MM.1S (cell line): Measurements from ENCODE around the gene BAG3.

Experiments used
- DNase-seq: peaks from one replicate; pipeline ENCODE4 v3.0.0-alpha.2; 2015
- H2AFZ ChIP-seq: fragments of 300-600 bp; sonication (generic); 2 replicates; pipeline ENCODE4 v1.6.0; 2016; ENCODE audit warnings: antibody characterized with exemption, low read length
- H3F3A ChIP-seq: fragments of 300-600 bp; sonication (generic); 2 replicates; pipeline ENCODE4 v1.6.1; 2016; ENCODE audit warnings: mild to moderate bottlenecking, antibody characterized with exemption, low read length, moderate library complexity, mixed read lengths; ENCODE audit not compliant: insufficient read depth
- H3K27ac ChIP-seq: fragments of 300-600 bp; sonication (generic); 2 replicates; pipeline ENCODE4 v1.5.1; 2016; ENCODE audit warnings: mild to moderate bottlenecking, low read length
- H3K27me3 ChIP-seq: fragments of 300-600 bp; sonication (generic); replicated peaks from 2 replicates; pipeline ENCODE4 v1.6.0; 2016; ENCODE audit warnings: low read length; ENCODE audit not compliant: insufficient read depth
- H3K36me3 ChIP-seq: fragments of 300-600 bp; sonication (generic); replicated peaks from 2 replicates; pipeline ENCODE4 v1.6.1; 2016; ENCODE audit warnings: mild to moderate bottlenecking, low read length, mixed read lengths; ENCODE audit not compliant: insufficient read depth
- H3K4me1 ChIP-seq: fragments of 300-600 bp; sonication (generic); 2 replicates; pipeline ENCODE4 v1.6.1; 2016; ENCODE audit warnings: low read length, mixed read lengths
- H3K4me2 ChIP-seq: fragments of 300-600 bp; sonication (generic); 2 replicates; pipeline ENCODE4 v1.6.0; 2016; ENCODE audit warnings: low read depth, low read length
- H3K4me3 ChIP-seq: fragments of 300-600 bp; sonication (generic); 2 replicates; pipeline ENCODE4 v1.5.1; 2016; ENCODE audit warnings: low read length, mixed read lengths
- H3K79me2 ChIP-seq: fragments of 300-600 bp; sonication (generic); 2 replicates; pipeline ENCODE4 v1.6.1; 2016; ENCODE audit warnings: mixed run types, low read length, mixed read lengths
- H3K9ac ChIP-seq: fragments of 300-600 bp; sonication (generic); 2 replicates; pipeline ENCODE4 v1.6.1; 2016; ENCODE audit warnings: low read length, mixed read lengths
- H3K9me2 ChIP-seq: fragments of 300-600 bp; sonication (generic); replicated peaks from 2 replicates; pipeline ENCODE4 v1.6.1; 2016; ENCODE audit warnings: mild to moderate bottlenecking, low read length, mixed read lengths; ENCODE audit not compliant: insufficient read depth
- H3K9me3 ChIP-seq: fragments of 300-600 bp; sonication (generic); replicated peaks from 2 replicates; pipeline ENCODE4 v1.6.1; 2016; ENCODE audit warnings: mild to moderate bottlenecking, low read length, mixed read lengths; ENCODE audit not compliant: insufficient read depth
- H4K20me1 ChIP-seq: fragments of 300-600 bp; sonication (generic); 2 replicates; pipeline ENCODE4 v1.6.1; 2016; ENCODE audit warnings: mild to moderate bottlenecking, low read length, moderate library complexity, mixed read lengths; ENCODE audit not compliant: insufficient read depth
- EZH2 ChIP-seq: fragments of 300-600 bp; sonication (generic); optimal IDR thresholded peaks from 2 replicates; pipeline ENCODE3; 2017; ENCODE audit warnings: low read depth, mild to moderate bottlenecking, antibody characterized with exemption, low read length, mixed read lengths
- EZH2phosphoT487 ChIP-seq: fragments of 300-600 bp; sonication (generic); IDR thresholded peaks from 2 replicates; pipeline ENCODE4 v1.6.1; 2018; ENCODE audit warnings: antibody characterized with exemption, low read length
- TF ChIP-seq, protein P1 (sequence below): fragments of 300-600 bp; sonication (generic); IDR thresholded peaks from 2 replicates; pipeline ENCODE4 v1.5.1; 2016; ENCODE audit warnings: antibody characterized with exemption, low read length, mixed read lengths

Gene BAG3

DNA sequence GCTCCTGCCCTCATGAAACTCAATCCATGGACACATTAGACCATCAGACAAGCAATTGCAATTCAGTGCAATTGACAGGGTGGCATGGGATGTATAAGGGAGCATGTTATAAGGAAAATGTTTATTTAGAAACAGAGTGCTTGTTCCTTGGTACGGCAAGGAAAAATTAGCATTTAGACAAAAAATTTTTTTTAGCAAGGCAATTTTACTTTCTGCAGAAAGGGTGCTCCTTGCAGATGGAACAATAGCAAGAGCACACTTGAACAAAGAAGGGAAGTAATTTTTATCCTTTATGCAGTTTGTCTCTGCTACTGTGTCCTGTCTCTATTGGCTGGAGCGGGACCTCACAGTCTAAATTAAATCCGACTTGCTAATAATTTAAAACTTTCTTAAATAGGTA, 6.2 kb upstream of the BAG3 start:
- Histone ChIP-seq H3K4me1 (peaks cover 5% of the 10 kb centered on the region), H3K9me2 (no peaks in the 10 kb centered on the region), H3K79me2 (no peaks in the 10 kb centered on the region), H3K9me3 (no peaks in the 10 kb centered on the region), H3K27ac (no peak overlapping the region), H3K36me3 (no peaks in the 10 kb centered on the region), H3K9ac (no peak overlapping the region), H3K27me3 (no peaks in the 10 kb centered on the region), H2AFZ (no peak overlapping the region), H3K4me2 (no peak overlapping the region), H3K4me3 (no peak overlapping the region), H4K20me1 (no peaks in the 10 kb centered on the region), H3F3A (no peaks in the 10 kb centered on the region)
- TF ChIP-seq, protein P1, sequence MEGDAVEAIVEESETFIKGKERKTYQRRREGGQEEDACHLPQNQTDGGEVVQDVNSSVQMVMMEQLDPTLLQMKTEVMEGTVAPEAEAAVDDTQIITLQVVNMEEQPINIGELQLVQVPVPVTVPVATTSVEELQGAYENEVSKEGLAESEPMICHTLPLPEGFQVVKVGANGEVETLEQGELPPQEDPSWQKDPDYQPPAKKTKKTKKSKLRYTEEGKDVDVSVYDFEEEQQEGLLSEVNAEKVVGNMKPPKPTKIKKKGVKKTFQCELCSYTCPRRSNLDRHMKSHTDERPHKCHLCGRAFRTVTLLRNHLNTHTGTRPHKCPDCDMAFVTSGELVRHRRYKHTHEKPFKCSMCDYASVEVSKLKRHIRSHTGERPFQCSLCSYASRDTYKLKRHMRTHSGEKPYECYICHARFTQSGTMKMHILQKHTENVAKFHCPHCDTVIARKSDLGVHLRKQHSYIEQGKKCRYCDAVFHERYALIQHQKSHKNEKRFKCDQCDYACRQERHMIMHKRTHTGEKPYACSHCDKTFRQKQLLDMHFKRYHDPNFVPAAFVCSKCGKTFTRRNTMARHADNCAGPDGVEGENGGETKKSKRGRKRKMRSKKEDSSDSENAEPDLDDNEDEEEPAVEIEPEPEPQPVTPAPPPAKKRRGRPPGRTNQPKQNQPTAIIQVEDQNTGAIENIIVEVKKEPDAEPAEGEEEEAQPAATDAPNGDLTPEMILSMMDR: no peak
- TF ChIP-seq EZH2phosphoT487: no peak
- TF ChIP-seq EZH2: no peak
- no peak for DNase-seq

DNA sequence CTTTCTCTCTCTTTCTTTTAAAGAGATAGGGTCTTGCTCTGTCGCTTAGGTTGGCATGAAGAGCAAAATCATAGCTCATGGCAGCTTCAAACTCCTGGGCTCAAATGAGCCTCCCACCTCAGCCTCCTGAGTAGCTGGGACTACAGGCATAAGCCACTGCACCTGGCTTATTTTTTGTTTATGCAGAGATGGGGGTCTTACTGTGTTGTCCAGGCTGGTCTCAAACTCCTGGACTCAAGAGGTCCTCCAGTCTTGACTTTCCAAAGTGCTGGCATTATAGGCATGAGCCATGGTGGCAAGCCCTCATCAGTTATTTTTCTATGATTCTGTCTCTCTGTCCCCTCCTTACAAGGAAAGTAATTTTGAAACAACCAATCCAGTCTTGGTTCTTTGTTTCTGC, 1.1 kb upstream of the BAG3 start:
- peaks cover 36% of the 10 kb centered on the region for H3K79me2 ChIP-seq
- peaks cover 12% of the 10 kb centered on the region for H3F3A ChIP-seq
- H4K20me1 ChIP-seq: no peaks in the 10 kb centered on the region
- no peaks in the 10 kb centered on the region for H3K9me2 ChIP-seq
- H3K9me3 ChIP-seq: no peaks in the 10 kb centered on the region
- peak overlapping the region; percentile 74 for H3K4me3 ChIP-seq
- H3K4me2 ChIP-seq: peak overlapping the region; percentile 79
- peaks cover 12% of the 10 kb centered on the region for H3K4me1 ChIP-seq
- H3K27me3 ChIP-seq: no peaks in the 10 kb centered on the region
- H2AFZ ChIP-seq: peak overlapping the region; percentile 80; the same call in 1 of the 2 replicates
- H3K9ac ChIP-seq: peak overlapping the region; percentile 73; the same call in 1 of the 2 replicates
- DNase-seq: no peak
- H3K27ac ChIP-seq: peak overlapping the region; percentile 55; the same call in 1 of the 2 replicates
- no peaks in the 10 kb centered on the region for H3K36me3 ChIP-seq
- TF ChIP-seq EZH2phosphoT487: no peak
- no peak for TF ChIP-seq EZH2
- TF ChIP-seq, protein P1: no peak

DNA sequence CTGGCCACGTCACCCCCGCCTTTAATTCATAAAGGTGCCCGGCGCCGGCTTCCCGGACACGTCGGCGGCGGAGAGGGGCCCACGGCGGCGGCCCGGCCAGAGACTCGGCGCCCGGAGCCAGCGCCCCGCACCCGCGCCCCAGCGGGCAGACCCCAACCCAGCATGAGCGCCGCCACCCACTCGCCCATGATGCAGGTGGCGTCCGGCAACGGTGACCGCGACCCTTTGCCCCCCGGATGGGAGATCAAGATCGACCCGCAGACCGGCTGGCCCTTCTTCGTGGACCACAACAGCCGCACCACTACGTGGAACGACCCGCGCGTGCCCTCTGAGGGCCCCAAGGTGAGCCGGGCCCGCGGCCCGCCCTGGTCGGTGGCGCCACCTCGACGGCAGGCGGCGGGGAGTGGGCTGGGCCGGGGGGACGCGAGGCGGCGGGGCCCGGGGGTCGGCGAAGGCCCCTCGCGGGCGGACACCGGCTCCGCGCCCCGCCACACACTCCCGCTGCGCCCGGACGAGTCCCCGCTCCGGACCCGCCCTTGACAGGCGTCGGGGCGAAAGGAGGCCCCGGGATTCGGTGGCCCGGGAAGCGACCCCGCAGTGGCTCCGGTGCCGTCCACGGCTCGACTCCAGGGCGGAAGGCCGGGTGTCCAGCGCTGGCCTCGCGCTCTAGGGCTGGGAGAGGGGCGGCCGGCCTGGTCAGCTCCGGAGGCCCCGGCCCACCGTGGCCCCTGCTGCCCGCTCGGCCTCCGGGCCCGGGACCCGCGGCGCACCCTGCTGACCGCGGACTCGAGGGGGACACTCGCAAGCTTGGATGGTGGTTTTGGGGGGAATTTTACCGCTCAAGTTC, 557 bp downstream of the BAG3 start:
- TF ChIP-seq EZH2 (no peak), EZH2phosphoT487 (no peak)
- TF ChIP-seq, protein P1: no peak
- Histone ChIP-seq H3K9me2 (no peaks in the 10 kb centered on the region), H4K20me1 (no peaks in the 10 kb centered on the region), H2AFZ (peak overlapping the region; percentile 82), H3K79me2 (peaks cover 52% of the 10 kb centered on the region), H3K4me2 (peak overlapping the region; percentile 29), H3K9ac (peak overlapping the region; percentile 86), H3K4me1 (peaks cover 12% of the 10 kb centered on the region), H3K36me3 (no peaks in the 10 kb centered on the region), H3K27me3 (no peaks in the 10 kb centered on the region), H3F3A (peaks cover 12% of the 10 kb centered on the region), H3K9me3 (no peaks in the 10 kb centered on the region), H3K4me3 (peak overlapping the region; percentile 74), H3K27ac (peak overlapping the region; percentile 15; the same call in 1 of the 2 replicates)
- DNase-seq: peak; percentile 9
